K562 (cell line): ENCODE results near the gene EXOC6. TPM values are rescaled to one million over a fixed set of nuclear protein-coding genes. Genes with fewer than 3 reads are reported as not detected.

Experiments
- ATAC-seq: fragments of 200-7000 bp; cut with Tn5 transposase; 3 replicates; pipeline ENCODE4 v1.9.1; 2020; ENCODE audit warnings: moderate library complexity
- BruUV-seq: library from RNA; stranded (reverse); fragments of 400-500 nt; replicated peaks from 2 replicates; lab custom pipeline; 2021; lab: Mats Ljungman, UMichigan
- CTCF ChIA-PET: fragments of 300-600 bp; formaldehyde crosslinking; extraction: SDS; loops from one replicate; lab custom pipeline; 2021; ENCODE audit warnings: low intra/inter-chr PET ratio; lab: Yijun Ruan, JAX
- POLR2A ChIA-PET: fragments of 300-600, 350-650 bp; sonication (Branson Sonifier 250); formaldehyde crosslinking; extraction: SDS; loops from one replicate; lab custom pipeline; 2021; ENCODE audit warnings: antibody characterized with exemption, inconsistent platforms; lab: Yijun Ruan, JAX
- DNase-seq, 4 experiments: peaks; one replicate each; pipeline versions ENCODE4 v3.0.0 to v3.0.0-alpha.2; 2011 to 2018; ENCODE audit warnings: low spot score in 3 of 4, mixed read lengths in 3 of 4; ENCODE audit errors: extremely low read depth in 1 of 4
- FAIRE-seq: peaks from 2 replicates; lab custom pipeline; 2011; peaks lifted over from hg19 to GRCh38; lab: Jason Lieb, UNC
- H2AFZ ChIP-seq: 2 replicates; pipeline ENCODE4 v1.6.0; 2011; ENCODE audit warnings: low read depth, low read length, control low read depth, inconsistent platforms
- H3K27ac ChIP-seq: fragments of 200-600 bp; 3 replicates; pipeline ENCODE4 v1.8.0; 2011; ENCODE audit warnings: low read depth, mild to moderate bottlenecking, control low read depth, inconsistent platforms, low read length, moderate library complexity, mixed read lengths; ENCODE audit errors: extremely low read depth
- H3K27me3 ChIP-seq, 2 experiments: fragments of 300-600 bp in 1 of 2; 2 replicates in 1 of 2; 3 replicates in 1 of 2; pipeline versions ENCODE4 v1.6.0 to v1.8.0; 2011; ENCODE audit warnings: inconsistent platforms in 2 of 2, low read length in 2 of 2, mild to moderate bottlenecking in 1 of 2, mixed read lengths in 1 of 2, moderate library complexity in 1 of 2; ENCODE audit not compliant: control insufficient read depth in 2 of 2, insufficient read depth in 2 of 2
- H3K36me3 ChIP-seq: fragments of 300-600 bp; 3 replicates; pipeline ENCODE4 v1.8.0; 2011; ENCODE audit warnings: mild to moderate bottlenecking, low read length, inconsistent platforms; ENCODE audit not compliant: control insufficient read depth, insufficient read depth
- H3K4me1 ChIP-seq, 2 experiments: fragments of 200-600 bp in 1 of 2; replicated peaks in 1 of 2; 2 replicates in 1 of 2; 3 replicates in 1 of 2; pipeline versions ENCODE4 v1.5.1 to v1.8.0; 2011; ENCODE audit warnings: inconsistent platforms in 2 of 2, low read length in 2 of 2, mild to moderate bottlenecking in 1 of 2, mixed read lengths in 1 of 2, moderate library complexity in 1 of 2; ENCODE audit not compliant: control insufficient read depth in 2 of 2, insufficient read depth in 2 of 2
- H3K4me2 ChIP-seq: 2 replicates; pipeline ENCODE4 v1.6.1; 2011; ENCODE audit warnings: low read length, control low read depth, inconsistent platforms, mixed read lengths; ENCODE audit not compliant: insufficient read depth
- H3K4me3 ChIP-seq: fragments of 200-600 bp; sonication (generic), shearing (Covaris generic); 2 replicates; pipeline ENCODE4 v1.5.1; 2016; ENCODE audit warnings: control low read depth, inconsistent platforms
- H3K79me2 ChIP-seq: fragments of 200-600 bp; 3 replicates; pipeline ENCODE4 v1.8.0; 2011; ENCODE audit warnings: low read length, inconsistent platforms; ENCODE audit not compliant: control insufficient read depth, insufficient read depth
- H3K9ac ChIP-seq, 2 experiments: 2 replicates each; pipeline versions ENCODE4 v1.6.0 to v1.6.1; 2011; ENCODE audit warnings: low read depth in 2 of 2, low read length in 2 of 2, control low read depth in 1 of 2, inconsistent platforms in 1 of 2, mild to moderate bottlenecking in 1 of 2, mixed read lengths in 1 of 2; ENCODE audit not compliant: insufficient read depth in 1 of 2
- H3K9me1 ChIP-seq: one replicate; pipeline ENCODE4 v1.6.0; 2011; ENCODE audit warnings: inconsistent platforms, mild to moderate bottlenecking, low read length, moderate library complexity; ENCODE audit not compliant: control insufficient read depth, insufficient read depth
- H3K9me3 ChIP-seq: replicated peaks from 2 replicates; pipeline ENCODE4 v1.5.1; 2011; ENCODE audit warnings: low read depth, low read length, inconsistent platforms; ENCODE audit not compliant: control insufficient read depth, insufficient read depth
- H4K20me1 ChIP-seq: replicated peaks from 2 replicates; pipeline ENCODE4 v1.6.1; 2011; ENCODE audit warnings: low read length, inconsistent platforms, mixed read lengths; ENCODE audit not compliant: control insufficient read depth, insufficient read depth
- BRD4 ChIP-seq: fragments of 200-600 bp; sonication (generic); IDR thresholded peaks from 2 replicates; pipeline ENCODE4 v1.6.1; 2017; ENCODE audit warnings: inconsistent platforms
- HMBOX1 ChIP-seq: sonication (generic); IDR thresholded peaks from 2 replicates; pipeline ENCODE4 v1.6.1; 2016
- ILF3 ChIP-seq: fragments of 450-650 bp; IDR thresholded peaks from 2 replicates; pipeline ENCODE4 v1.6.1; 2018; ENCODE audit warnings: antibody characterized with exemption, mild to moderate bottlenecking, moderate library complexity, borderline replicate concordance
- MEIS2 ChIP-seq: fragments of 450-650 bp; IDR thresholded peaks from 2 replicates; pipeline ENCODE4 v1.6.1; 2014; ENCODE audit warnings: mild to moderate bottlenecking; ENCODE audit not compliant: partially characterized antibody
- MTA1 ChIP-seq: fragments of 450-650 bp; IDR thresholded peaks from 2 replicates; pipeline ENCODE4 v1.6.1; 2017; ENCODE audit warnings: borderline replicate concordance
- POLR2G ChIP-seq: fragments of 200-400 bp; formaldehyde crosslinking; IDR thresholded peaks from 2 replicates; pipeline ENCODE4 v1.6.1; 2017; ENCODE audit warnings: low read depth, mild to moderate bottlenecking, antibody characterized with exemption, low read length, moderate library complexity
- PPARD ChIP-seq: fragments of 250-450 bp; sonication (Bioruptor Pico); IDR thresholded peaks from 2 replicates; pipeline ENCODE4 v1.8.0; 2022; ENCODE audit warnings: inconsistent platforms, mild to moderate bottlenecking, moderate library complexity
- PREB ChIP-seq: sonication (generic); formaldehyde crosslinking; IDR thresholded peaks from 2 replicates; pipeline ENCODE4 v1.8.1; 2023; ENCODE audit warnings: mild to moderate bottlenecking, missing genetic modification reagents
- RCOR1 ChIP-seq, 2 experiments: IDR thresholded peaks; 2 replicates each; pipeline ENCODE4 v1.6.1; 2012; ENCODE audit warnings: low read depth in 2 of 2, low read length in 2 of 2, borderline replicate concordance in 1 of 2, improper control_type of control experiment in 1 of 2
- TFAP4 ChIP-seq: sonication (generic); formaldehyde crosslinking; IDR thresholded peaks from 2 replicates; pipeline ENCODE4 v1.8.0; 2022; ENCODE audit warnings: missing genetic modification reagents, mild to moderate bottlenecking, moderate library complexity, borderline replicate concordance
- ZFPM2 ChIP-seq: fragments of 250-450 bp; sonication (Bioruptor Pico); IDR thresholded peaks from 2 replicates; pipeline ENCODE4 v1.5.1; 2022; ENCODE audit warnings: mild to moderate bottlenecking
- ZNF436 ChIP-seq: fragments of 250-450, 450-650 bp; sonication (Bioruptor Pico); formaldehyde crosslinking; IDR thresholded peaks from 2 replicates; pipeline ENCODE4 v1.7.0; 2020; ENCODE audit warnings: mild to moderate bottlenecking
- ZNF57 ChIP-seq: fragments of 450-650 bp; formaldehyde crosslinking; IDR thresholded peaks from 2 replicates; pipeline ENCODE4 v1.4.0; 2020; ENCODE audit warnings: mild to moderate bottlenecking, moderate library complexity
- ZNF583 ChIP-seq: fragments of 250-450 bp; sonication (Bioruptor Pico); IDR thresholded peaks from 2 replicates; pipeline ENCODE4 v1.4.0; 2020
- WGBS: fragments of 100-300 bp; shearing (Covaris generic); methylation state at CpG from one replicate; pipeline ENCODE4 v1.1.6; 2016; ENCODE audit warnings: low coverage, mixed read lengths; ENCODE audit not compliant: insufficient coverage; ENCODE audit errors: missing lambda C conversion rate; 5-methylcytosine and 5-hydroxymethylcytosine counted together
- in situ Hi-C: fragments of 300-500 bp; cut with MboI; formaldehyde crosslinking; loops from 4 replicates; pipeline ENCODE4 v1.15.0; 2018; ENCODE audit warnings: inconsistent platforms, mixed read lengths
- intact Hi-C: fragments of 100-400 bp; cut with micrococcal nuclease; formaldehyde crosslinking; loops from 2 replicates; pipeline ENCODE4 v1.14.2; 2022
- polyA plus RNA-seq, 8 experiments: library from polyadenylated mRNA; depleted of rRNA in 4 of 8; stranded (reverse) in 5 of 8; unstranded in 3 of 8; fragments of >200 nt; fragmentation: Nextera tagmentation in 2 of 8; fragmentation: Illumina TruSeq in 1 of 8; extraction: Ambion mirVana in 2 of 8; extraction: Trizol in 1 of 8; gene quantifications; 2 replicates each; pipeline versions ENCODE4 v1.2.1 to v1.2.3, GENCODE V29; 2011 to 2014; ENCODE audit warnings: inconsistent platforms in 1 of 8, missing spikeins in 1 of 8
- total RNA-seq, 7 experiments: library from RNA; depleted of rRNA in 6 of 7; stranded (reverse); fragments of >200 nt in 6 of 7; fragmentation: Illumina TruSeq in 2 of 7; extraction: Trizol in 2 of 7; gene quantifications; 2 replicates each; pipeline versions ENCODE4 v1.2.1 to v1.2.3, GENCODE V29; 2011 to 2021; ENCODE audit warnings: low replicate concordance in 1 of 7

EXOC6 gene
- total and polyA plus RNA-seq, 9 of the 15 experiments (the other 6 are each of a cell fraction or from before 2014, with no cell fraction given): 13.9 to 42.8 (median 24.9) TPM

GRCh38 chr10:92845921-92846320 is 2.4 kb upstream of the EXOC6 start:
- H3K27me3 ChIP-seq: no peaks in the 10 kb centered on the region
- WGBS: 85% methylated on average over 4 of the region's 4 CpGs
- H3K4me3 ChIP-seq: no peak overlapping the region
- no peak overlapping the region for H2AFZ ChIP-seq
- no peaks in the 10 kb centered on the region for H3K9me3 ChIP-seq
- in situ Hi-C loops: no loop called here
- no peak for DNase-seq
- H4K20me1 ChIP-seq: no peaks in the 10 kb centered on the region
- no peak overlapping the region for H3K4me2 ChIP-seq
- intact Hi-C loops: no loop called here
- no TSS peak for BruUV-seq
- TF ChIP-seq BRD4: no peak
- TF ChIP-seq PPARD (CRISPR knock-in tag): no peak
- no peak for TF ChIP-seq ZFPM2
- ChIA-PET POLR2A (interaction anchor here (1.0 kb wide), 2 partner anchors 12 to 146 kb away, joined by 3 to 6 read pairs; no protein-coding TSS in a partner anchor), CTCF (no interaction called here)
- H3K79me2 ChIP-seq: peaks cover 30% of the 10 kb centered on the region
- no peak overlapping the region for H3K27ac ChIP-seq
- no peak for ATAC-seq
- FAIRE-seq: no peak
- peaks cover 13% of the 10 kb centered on the region in 2 experiments; a peak in 4 of 5 replicates for H3K4me1 ChIP-seq
- H3K9ac ChIP-seq: no peak overlapping the region
- peaks cover 25% of the 10 kb centered on the region; the same call in 2 of the 3 replicates for H3K36me3 ChIP-seq
- no peaks in the 10 kb centered on the region for H3K9me1 ChIP-seq

GRCh38 chr10:92846344-92846743 is 2.0 kb upstream of the EXOC6 start:
- no peak overlapping the region for H3K4me3 ChIP-seq
- DNase-seq: no peak
- no peak overlapping the region for H2AFZ ChIP-seq
- no peak overlapping the region for H3K4me2 ChIP-seq
- H3K4me1 ChIP-seq: peaks cover 13% of the 10 kb centered on the region in 2 experiments; a peak in 4 of 5 replicates
- in situ Hi-C loops (no loop called here), intact Hi-C loops (no loop called here)
- no peak for ATAC-seq
- POLR2A ChIA-PET: interaction anchor here (0.9 to 1.2 kb wide), 5 partner anchors 9 to 240 kb away, joined by 3 to 6 read pairs (median 3); no protein-coding TSS in a partner anchor
- peaks cover 34% of the 10 kb centered on the region for H3K79me2 ChIP-seq
- no peak overlapping the region for H3K9ac ChIP-seq
- no peaks in the 10 kb centered on the region for H3K9me3 ChIP-seq
- no peaks in the 10 kb centered on the region for H3K9me1 ChIP-seq
- H3K27me3 ChIP-seq: no peaks in the 10 kb centered on the region
- no peak overlapping the region for H3K27ac ChIP-seq
- no peaks in the 10 kb centered on the region for H4K20me1 ChIP-seq
- no peak for FAIRE-seq
- CTCF ChIA-PET: no interaction called here
- BruUV-seq: no TSS peak
- peaks cover 25% of the 10 kb centered on the region; the same call in 2 of the 3 replicates for H3K36me3 ChIP-seq
- WGBS: 63% methylated on average over 3 of the region's 3 CpGs
- TF ChIP-seq PREB (CRISPR knock-in tag) (no peak), MTA1 (no peak), ZNF436 (CRISPR knock-in tag) (no peak), RCOR1 (IDR thresholded peaks at IDR 0.05; ENCODE audit: borderline replicate concordance in 1 of 2, low read depth in 2 of 2, low read length in 2 of 2) (no peak), ILF3 (no peak), ZNF583 (CRISPR knock-in tag) (no peak), TFAP4 (CRISPR knock-in tag) (no peak), HMBOX1 (no peak), MEIS2 (no peak), ZNF57 (CRISPR knock-in tag) (no peak), POLR2G (no peak)
